ENCODE results near the gene NEURL1.

DNA sequence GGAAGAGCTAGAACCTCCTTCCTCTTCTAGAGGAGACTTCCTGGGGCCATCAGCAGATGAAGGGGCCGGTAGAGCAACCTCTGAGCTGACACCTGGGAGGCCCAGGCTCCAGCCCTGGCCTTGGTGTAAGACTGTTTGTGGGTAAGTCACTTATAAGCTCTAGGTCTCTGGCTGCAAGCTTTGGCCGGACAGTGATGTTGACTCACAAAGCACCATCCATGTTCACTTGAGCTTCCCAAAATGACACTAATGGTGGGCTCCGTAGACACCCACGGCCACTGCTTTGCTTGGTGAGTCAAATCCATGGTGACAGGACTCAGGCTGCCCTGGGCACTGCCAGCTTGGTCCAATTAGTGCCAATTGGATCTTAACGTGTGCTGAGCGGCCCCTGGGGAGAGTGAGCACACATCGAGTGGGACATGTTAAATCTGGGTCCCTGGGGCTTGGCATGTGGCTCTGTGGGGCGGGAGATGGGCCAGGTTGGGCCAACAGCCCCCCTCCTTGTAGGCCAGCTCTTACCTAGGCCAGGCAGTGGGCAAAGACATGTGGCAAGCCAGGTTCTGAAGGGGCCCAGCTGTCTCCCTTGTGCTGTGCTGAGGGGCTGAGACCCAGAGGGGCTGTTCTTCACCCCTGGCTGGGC is 16.7 kb downstream of the NEURL1 start:
- TF ChIP-seq EZH2 (IDR thresholded peaks at IDR 0.05; ENCODE audit: insufficient read depth, poor library complexity, severe bottlenecking): no peak
- no peak for TF ChIP-seq EZH2phosphoT487 (IDR thresholded peaks at IDR 0.05; ENCODE audit: insufficient read depth, low read depth)

All from GM23248 (cell line).